Cardiac muscle cell (in vitro differentiated cells and primary cell): ENCODE data around the gene SMTNL2. TPM values are rescaled to one million over a fixed set of nuclear protein-coding genes. Genes with fewer than 3 reads are reported as not detected.

Source experiments
- DNase-seq, 2 donors: peaks; one replicate each; pipeline versions ENCODE4 v3.0.0 to v3.0.0-alpha.2; 2010 to 2017; ENCODE audit warnings: low read depth in 1 of 2, low spot score in 1 of 2
- H3K27ac ChIP-seq: fragments of 200-600 bp; sonication (generic); 2 replicates; pipeline ENCODE4 v1.5.1; 2016
- H3K27me3 ChIP-seq: fragments of 200-600 bp; sonication (generic); 2 replicates; pipeline ENCODE4 v1.6.0; 2016; ENCODE audit warnings: control low read depth
- H3K36me3 ChIP-seq: fragments of 200-600 bp; sonication (generic); 2 replicates; pipeline ENCODE4 v1.5.1; 2016; ENCODE audit warnings: control low read depth
- H3K4me1 ChIP-seq: fragments of 200-600 bp; sonication (generic); 2 replicates; pipeline ENCODE4 v1.8.1; 2017; ENCODE audit warnings: low read depth, mild to moderate bottlenecking, mixed run types
- H3K4me3 ChIP-seq: fragments of 200-600 bp; sonication (generic); 2 replicates; pipeline ENCODE4 v1.5.1; 2016; ENCODE audit warnings: mild to moderate bottlenecking
- H3K9me3 ChIP-seq: fragments of 200-600 bp; sonication (generic); 2 replicates; pipeline ENCODE4 v1.5.1; 2017; ENCODE audit warnings: low read depth, mild to moderate bottlenecking, control low read depth
- polyA plus RNA-seq: library from polyadenylated mRNA; unstranded; fragments of >200 nt; fragmentation: Nextera tagmentation; extraction: Ambion mirVana; gene quantifications from 2 replicates; pipeline ENCODE4 v1.2.1, GENCODE V29; 2016
- total RNA-seq: library from RNA; depleted of rRNA; stranded (reverse); fragments of >200 nt; gene quantifications from 2 replicates; pipeline ENCODE4 v1.2.3, GENCODE V29; 2016
- TF ChIP-seq, protein P1 (sequence below): IDR thresholded peaks from 2 replicates; pipeline ENCODE4 v1.5.1; 2012; ENCODE audit warnings: low read depth, mild to moderate bottlenecking, low read length

SMTNL2 gene
- 176 and 184 TPM in 2 replicates for total RNA-seq
- polyA plus RNA-seq, result 269 TPM in 2 replicates

DNA sequence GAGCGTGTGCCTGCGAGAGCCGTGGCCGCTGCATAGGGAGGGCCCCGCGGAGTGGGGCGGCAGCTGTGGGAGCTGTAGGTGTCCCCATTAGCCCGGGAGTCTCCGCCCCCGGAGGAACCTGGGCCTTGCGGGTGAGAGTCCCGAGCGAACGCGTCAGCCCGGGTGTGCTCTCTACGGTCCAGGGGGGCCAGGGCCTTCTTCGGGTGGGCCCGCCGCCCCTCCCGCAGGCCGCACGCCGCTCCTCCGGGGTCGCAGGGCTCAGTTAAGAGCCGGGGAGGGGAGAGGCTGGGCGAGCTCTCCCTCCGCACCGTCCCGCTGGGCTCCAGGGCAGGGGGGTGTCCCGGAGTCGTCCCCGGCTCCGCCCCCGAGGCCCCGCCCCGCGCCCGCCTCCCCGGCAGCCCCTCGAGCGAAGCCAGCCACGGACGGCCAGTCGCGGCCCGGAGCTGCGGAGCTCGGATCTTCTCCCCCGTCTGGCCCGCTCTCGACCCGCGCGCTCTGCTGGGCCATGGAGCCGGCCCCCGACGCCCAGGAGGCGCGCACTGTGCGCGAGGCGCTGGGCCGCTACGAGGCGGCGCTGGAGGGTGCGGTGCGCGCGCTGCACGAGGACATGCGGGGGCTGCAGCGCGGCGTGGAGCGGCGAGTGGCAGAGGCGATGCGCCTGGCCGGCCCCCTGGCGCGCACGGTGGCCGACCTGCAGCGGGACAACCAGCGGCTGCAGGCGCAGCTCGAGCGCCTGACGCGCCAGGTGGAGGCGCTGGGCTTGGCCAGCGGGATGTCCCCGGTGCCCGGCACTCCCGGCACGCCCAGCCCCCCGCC lies at the start of gene SMTNL2:
TSS of gene SMTNL2 (plus strand) at position 429 of the 816 bp plus-strand sequence. CDS start at position 506, 77 bp downstream.
- TF ChIP-seq, protein P1, sequence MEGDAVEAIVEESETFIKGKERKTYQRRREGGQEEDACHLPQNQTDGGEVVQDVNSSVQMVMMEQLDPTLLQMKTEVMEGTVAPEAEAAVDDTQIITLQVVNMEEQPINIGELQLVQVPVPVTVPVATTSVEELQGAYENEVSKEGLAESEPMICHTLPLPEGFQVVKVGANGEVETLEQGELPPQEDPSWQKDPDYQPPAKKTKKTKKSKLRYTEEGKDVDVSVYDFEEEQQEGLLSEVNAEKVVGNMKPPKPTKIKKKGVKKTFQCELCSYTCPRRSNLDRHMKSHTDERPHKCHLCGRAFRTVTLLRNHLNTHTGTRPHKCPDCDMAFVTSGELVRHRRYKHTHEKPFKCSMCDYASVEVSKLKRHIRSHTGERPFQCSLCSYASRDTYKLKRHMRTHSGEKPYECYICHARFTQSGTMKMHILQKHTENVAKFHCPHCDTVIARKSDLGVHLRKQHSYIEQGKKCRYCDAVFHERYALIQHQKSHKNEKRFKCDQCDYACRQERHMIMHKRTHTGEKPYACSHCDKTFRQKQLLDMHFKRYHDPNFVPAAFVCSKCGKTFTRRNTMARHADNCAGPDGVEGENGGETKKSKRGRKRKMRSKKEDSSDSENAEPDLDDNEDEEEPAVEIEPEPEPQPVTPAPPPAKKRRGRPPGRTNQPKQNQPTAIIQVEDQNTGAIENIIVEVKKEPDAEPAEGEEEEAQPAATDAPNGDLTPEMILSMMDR, result no peak
- H3K4me1 ChIP-seq, result peaks cover 54% of the 10 kb centered on the region
- no peaks in the 10 kb centered on the region for H3K27me3 ChIP-seq
- peak within 1 kb of the TSS; percentile 94 for H3K4me3 ChIP-seq
- DNase-seq, result peak; percentile 32 to 83
- no peaks in the 10 kb centered on the region for H3K9me3 ChIP-seq
- H3K27ac ChIP-seq, result peak within 1 kb of the TSS; percentile 96
- H3K36me3 ChIP-seq, result no peaks in the 10 kb centered on the region

DNA sequence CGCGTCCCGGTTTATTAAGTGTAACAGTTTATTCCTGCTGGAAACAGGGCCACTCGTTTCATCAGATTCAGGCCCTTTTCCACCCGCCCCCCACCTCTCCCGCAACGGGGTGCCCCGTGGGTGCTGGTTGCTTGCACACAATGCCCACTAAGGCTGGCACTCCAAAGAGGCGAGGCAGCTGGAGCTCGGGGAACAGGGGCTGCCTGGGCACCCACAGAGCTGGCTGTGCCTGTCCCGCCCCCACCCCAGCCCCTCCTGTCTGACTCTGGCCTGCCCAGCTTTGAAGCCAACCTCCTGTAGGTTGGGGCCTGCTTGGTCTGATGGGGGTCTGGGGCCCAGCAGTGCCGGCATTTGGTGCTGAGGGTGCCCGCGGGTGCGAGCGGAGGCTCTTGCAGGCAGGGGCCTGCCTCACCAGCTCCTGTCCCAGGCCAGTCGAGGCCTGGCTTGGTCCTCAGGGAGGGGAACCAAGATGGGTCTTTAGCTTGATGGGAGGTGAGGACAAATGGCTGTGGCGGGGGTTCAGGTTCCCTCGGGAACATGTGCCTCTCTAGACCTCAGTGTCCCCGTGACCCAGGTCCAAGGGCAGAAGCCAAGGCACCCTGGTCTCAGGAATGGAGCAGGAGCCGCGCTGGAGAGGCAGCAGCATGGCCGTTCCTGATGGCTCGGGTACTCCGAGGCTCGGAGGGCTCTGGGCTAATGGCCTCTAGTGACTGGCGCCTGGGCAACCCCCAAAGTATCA lies 49.2 kb upstream of the SMTNL2 start:
- TF ChIP-seq, protein P1, result no peak
- Histone ChIP-seq H3K9me3 (no peaks in the 10 kb centered on the region), H3K27ac (no peak overlapping the region), H3K27me3 (no peaks in the 10 kb centered on the region), H3K36me3 (peaks cover 9% of the 10 kb centered on the region), H3K4me3 (no peak overlapping the region), H3K4me1 (peaks cover 13% of the 10 kb centered on the region)
- no peak for DNase-seq

DNA sequence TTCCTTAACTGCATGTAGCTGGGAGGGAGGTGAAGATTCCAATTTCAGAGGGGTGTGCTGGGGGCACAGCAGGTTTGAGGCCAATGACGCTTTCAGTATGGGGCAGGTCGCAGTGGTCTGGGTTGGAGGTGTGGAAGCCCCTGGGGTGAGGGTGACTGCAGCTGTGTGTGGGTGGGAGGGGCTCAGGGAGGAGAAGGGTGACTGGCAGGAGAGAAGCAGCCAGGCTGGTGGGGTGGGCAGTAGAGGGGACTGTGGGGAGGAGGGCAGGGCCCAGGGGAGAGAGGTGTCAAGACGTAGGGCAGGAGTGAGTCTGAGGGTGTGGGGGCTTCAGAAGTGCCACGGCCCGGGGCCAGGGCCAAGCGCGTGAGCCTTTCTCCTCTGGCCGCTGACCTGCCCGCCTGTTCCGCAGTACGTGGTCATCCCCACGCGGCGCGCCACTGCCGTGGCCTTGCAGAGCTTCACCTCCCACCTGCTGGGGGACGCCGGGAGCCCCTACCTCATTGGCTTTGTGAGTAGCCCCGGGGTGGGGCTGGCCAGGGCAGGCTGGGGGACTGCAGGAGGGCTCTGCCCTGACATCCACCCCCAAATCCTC lies 48.6 kb upstream of the SMTNL2 start:
- H3K36me3 ChIP-seq, result peaks cover 9% of the 10 kb centered on the region
- H3K4me1 ChIP-seq, result peaks cover 13% of the 10 kb centered on the region
- H3K4me3 ChIP-seq, result no peak overlapping the region
- TF ChIP-seq, protein P1, result no peak
- H3K27me3 ChIP-seq, result no peaks in the 10 kb centered on the region
- no peaks in the 10 kb centered on the region for H3K9me3 ChIP-seq
- DNase-seq, result no peak
- H3K27ac ChIP-seq, result no peak overlapping the region

DNA sequence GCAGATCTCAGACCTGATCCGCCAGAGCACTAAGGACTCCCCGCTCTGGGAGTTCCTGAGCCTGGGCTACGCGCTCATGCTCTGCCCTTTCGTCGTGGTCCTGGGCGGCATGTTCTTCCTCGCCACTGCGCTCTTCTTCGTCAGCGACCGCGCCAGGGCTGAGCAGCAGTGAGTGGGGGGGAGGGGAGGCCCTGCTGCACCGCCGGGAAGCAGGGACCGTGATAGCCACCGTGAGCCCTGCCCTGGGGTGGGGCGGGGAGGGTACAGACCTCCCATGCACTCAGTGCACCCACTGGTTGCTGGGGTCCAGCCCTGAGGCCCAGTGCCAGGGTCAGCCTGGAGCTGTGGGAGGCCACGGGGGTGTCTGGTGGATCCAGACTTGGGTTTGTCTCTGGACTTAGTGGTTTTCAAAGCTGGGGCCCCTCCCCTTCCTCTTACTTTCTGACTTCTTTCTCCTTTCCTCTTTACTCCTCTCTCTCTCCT lies 48.0 kb upstream of the SMTNL2 start:
- no peak overlapping the region for H3K27ac ChIP-seq
- peak; percentile 40 to 49 for DNase-seq
- H3K4me3 ChIP-seq, result no peak overlapping the region
- no peaks in the 10 kb centered on the region for H3K27me3 ChIP-seq
- no peaks in the 10 kb centered on the region for H3K9me3 ChIP-seq
- peaks cover 10% of the 10 kb centered on the region for H3K36me3 ChIP-seq
- peaks cover 13% of the 10 kb centered on the region for H3K4me1 ChIP-seq
- TF ChIP-seq, protein P1, result no peak

DNA sequence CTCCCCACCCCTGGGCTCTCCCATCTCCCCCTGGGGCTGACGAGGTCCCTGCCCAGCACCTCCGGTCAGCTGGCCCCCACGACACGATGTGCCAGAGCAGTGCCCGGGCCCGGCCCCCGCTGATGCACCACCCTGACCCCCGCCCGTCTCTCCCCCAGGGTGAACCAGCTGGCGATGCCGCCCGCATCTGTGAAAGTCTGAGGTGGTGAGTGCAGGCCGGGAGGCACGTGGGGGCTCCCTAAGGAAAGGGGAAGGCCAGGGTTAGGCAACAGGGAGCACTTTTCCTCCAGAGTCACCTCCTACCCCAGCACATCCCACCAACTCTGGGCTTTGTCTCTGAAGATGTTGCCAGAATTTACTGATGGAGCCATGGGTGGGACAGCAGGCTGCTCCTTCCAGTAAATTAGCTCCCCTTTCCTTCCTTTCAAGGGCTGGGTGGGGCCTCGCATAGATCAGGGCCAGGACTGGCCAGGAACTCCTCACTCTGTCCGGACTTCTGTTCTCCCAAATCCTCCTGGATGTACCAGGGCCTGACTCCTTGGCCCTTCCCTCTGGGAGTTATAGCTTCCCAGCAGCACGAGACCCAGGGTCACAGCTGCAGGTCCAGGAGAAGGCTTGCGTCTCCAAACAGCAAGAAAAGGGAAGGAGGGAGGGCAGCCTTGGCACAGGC lies 47.5 kb upstream of the SMTNL2 start:
- H3K36me3 ChIP-seq, result peaks cover 11% of the 10 kb centered on the region
- DNase-seq, result peak in 1 of 2 donors; percentile 71
- TF ChIP-seq, protein P1, result no peak
- no peak overlapping the region for H3K27ac ChIP-seq
- no peak overlapping the region for H3K4me3 ChIP-seq
- no peaks in the 10 kb centered on the region for H3K27me3 ChIP-seq
- H3K4me1 ChIP-seq, result peaks cover 13% of the 10 kb centered on the region
- no peaks in the 10 kb centered on the region for H3K9me3 ChIP-seq
